HG03460 (cell line): ENCODE results near the gene UBE2J2.
A peak's percentile ranks its signal among the peaks of the same experiment; 100 is the strongest.

Experiments
- ATAC-seq: cut with Tn5 transposase; IDR thresholded peaks from one replicate; pipeline ENCODE4 v1.9.1; 2021; ENCODE audit not compliant: unreplicated experiment

UBE2J2 gene

DNA sequence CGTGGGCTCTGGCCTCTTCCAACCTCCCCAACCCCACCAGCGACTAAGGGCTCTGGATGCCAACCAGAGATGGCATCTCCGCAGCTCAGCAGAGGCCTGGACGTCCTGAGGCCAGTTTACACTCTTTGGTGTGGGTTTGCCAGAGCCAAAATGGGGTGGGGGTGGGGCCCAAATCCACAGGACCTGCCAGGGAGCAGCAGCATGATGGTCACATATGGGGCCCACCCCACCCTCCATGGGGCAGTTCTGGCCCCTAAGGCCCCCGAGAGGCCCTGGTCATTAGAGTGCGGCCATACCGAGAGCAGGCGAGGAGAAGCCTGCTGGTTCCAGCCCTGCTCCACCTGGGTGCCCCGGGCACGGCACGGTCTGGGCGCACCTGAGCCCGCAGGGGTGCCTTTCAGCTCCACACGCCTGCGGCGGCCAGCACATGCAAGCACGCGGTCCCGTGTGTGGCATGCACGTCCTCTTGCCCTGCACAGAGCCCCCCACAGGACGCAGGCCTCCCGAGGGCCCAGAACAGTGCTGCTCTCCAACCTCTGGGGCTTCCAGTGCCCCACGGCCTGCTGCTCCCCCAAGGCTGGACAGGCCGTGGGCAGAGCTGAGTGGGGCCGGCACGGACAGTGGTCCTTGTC, 31.9 kb downstream of the UBE2J2 start:
- no peak for ATAC-seq

DNA sequence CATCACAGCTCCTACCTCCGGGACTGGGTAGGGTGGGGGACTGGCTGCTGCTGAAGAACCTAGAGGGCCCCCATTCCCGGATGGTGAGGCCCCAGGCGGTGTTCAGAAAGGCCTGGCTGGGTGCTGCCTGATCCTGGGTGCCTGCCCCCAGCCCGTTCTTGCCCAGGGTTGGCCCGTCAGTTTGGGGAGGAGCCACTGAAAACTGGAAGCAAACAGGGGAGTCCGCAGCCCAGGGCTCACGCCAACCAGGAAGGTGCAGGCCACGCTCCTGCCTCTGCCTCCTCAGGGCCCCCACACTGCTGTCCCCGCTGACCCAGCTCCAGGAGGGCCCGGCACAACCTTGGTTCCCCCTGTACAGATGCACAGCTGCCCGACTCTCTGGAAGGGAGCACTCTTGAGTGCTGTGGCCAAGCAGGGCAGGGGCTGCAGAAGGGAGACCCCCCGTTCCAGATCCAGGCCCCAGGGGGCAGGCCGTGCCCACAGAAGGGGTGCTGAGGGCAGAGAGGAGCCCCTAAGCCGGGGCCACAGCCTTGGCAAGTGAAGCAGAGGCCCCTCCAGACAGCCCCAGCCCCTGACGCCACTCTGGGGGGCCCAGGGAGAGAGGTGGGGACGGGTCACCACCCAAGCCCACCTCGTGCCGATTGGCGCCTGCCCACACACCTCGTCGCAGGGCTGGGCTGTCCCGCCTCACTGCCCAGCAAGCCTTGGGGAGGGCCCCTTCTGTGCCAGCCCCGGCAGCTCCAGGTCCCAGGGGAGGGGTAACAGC, 32.6 kb downstream of the UBE2J2 start:
- no peak for ATAC-seq

DNA sequence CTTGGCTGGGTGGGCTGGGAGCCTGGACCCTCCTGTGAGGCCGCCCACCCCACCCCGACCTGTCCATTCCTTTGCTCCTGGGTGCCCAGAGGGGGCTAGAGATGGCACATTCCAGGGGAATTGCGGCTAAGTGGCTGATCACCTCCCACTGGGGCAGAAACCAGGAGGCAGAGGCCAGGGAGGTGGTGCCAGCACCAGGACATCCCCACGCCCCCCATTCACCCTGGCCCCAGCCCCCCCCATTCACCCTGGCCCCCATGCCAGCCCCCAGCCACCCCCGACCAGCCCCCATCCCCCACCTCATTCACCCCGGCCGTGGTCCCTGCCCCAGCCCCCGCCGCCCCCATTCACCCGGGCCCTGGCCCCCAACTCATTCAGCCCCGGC, 33.3 kb downstream of the UBE2J2 start:
- no peak for ATAC-seq

DNA sequence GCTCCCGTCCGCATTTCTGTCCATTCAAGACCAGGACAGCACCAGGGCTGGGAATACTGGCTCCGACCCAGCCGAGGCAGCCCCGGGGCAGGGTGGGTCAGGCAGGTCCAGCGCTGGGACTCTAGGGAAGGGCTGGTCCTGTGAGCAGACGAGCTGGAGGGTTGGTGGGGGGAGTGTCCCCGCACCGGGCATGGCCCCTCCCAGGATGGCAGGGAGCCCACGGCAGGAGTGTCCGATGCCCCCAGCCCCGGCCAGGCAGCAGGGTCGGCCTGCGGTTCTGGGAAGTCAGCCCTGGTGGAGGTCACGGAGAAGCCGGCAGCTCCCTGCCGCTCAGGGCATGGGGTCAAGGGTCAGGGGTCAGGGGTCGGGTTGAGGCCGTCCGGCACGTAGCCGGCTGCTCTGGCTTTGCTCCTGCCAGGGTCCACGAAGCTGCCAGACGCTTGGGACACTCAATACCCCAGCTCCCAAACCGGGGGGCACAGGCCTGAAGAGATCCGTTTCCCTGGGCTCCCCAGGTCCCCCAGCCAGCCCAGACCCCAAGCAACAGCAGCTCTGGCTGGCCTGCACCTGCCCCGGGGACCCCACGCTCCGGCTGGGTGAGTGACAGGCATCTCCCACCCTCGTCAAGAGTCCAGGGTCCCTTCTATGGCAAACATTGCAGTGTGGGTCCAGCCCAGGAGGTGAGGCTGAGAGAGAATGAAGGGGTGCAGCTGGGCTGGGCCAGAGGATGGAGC, 33.9 kb downstream of the UBE2J2 start:
- no peak for ATAC-seq

DNA sequence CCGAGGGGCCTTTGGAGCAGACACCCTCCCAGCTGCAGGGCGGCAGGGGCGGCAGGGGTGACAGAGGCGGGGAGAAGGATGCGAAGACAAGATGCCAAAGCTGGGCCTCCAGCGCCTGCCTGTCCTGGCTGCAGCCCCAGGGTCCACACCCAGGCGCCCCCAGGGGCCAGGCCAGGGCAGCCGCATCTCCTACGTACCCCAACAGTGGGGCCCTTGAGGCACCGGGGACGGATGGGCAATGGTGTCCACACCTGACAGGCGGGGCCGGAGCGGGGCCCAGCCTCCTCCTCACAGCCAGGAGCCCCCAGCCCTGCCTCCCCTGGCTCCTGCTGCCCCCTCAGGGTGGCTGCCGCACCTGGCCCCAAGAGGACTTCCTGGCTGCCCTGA, 34.4 kb downstream of the UBE2J2 start:
- no peak for ATAC-seq

DNA sequence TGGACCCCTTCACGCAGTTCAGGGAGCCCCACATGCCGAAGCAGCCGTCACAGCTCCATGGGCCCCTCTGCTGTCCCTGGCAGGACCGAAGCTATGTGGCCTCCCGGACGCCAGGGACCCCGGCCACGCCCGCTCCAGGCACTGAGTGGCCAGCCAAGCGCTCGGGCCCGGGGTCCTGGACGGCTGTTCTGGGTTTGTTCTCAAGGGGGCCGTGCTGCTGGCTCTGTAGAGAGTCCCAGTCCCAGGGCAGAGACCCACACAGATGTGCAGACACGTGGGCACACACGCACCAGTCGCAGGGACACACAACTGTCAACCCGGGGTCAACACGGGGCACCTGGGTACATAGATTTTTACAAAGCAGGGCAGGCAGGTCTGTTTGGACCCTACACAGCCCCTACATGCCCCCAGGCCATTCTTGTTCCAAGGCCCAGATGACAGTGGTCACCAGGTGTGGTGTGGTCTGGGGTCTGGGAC, 34.9 kb downstream of the UBE2J2 start:
- no peak for ATAC-seq

DNA sequence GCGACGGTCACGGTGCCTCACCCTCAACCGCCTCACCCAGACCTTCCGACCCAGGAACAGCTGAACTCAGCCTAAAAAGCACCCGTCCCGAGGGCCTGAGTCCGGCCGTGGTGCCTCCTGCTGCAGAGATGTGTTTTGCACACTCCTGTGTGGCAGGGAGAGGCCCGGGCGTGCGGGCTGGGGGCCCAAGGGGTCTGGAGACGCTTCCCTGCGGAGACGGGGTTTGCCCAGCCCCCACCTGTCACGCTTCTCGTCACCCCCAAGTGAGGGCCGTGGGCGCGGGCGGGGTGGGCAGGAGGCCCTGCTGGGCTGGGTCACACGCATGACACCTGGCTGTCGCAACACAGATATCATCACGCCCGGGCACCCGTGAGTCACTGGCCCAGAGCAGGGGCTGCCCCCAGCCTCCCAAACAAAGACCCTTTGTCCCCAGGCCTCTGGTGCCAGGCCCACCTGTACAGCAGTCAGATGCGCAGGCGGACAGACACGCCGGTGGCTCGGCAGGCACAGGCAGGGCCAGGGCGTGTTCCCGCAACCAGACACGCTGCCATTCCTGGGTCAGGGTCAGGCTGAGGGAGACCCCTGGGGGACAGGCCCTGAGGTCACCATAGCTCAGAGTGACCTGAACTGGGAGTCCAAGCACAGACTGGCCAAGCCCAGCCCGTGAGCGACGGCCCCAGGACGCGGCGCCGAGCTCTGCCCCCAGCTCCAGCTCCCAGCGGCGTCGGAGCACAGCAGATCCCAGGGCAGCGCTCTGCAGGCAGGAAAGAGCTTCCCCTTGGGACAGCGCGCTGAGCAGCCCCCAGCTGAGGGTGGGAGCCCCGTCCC, 35.6 kb downstream of the UBE2J2 start:
- ATAC-seq = no peak

DNA sequence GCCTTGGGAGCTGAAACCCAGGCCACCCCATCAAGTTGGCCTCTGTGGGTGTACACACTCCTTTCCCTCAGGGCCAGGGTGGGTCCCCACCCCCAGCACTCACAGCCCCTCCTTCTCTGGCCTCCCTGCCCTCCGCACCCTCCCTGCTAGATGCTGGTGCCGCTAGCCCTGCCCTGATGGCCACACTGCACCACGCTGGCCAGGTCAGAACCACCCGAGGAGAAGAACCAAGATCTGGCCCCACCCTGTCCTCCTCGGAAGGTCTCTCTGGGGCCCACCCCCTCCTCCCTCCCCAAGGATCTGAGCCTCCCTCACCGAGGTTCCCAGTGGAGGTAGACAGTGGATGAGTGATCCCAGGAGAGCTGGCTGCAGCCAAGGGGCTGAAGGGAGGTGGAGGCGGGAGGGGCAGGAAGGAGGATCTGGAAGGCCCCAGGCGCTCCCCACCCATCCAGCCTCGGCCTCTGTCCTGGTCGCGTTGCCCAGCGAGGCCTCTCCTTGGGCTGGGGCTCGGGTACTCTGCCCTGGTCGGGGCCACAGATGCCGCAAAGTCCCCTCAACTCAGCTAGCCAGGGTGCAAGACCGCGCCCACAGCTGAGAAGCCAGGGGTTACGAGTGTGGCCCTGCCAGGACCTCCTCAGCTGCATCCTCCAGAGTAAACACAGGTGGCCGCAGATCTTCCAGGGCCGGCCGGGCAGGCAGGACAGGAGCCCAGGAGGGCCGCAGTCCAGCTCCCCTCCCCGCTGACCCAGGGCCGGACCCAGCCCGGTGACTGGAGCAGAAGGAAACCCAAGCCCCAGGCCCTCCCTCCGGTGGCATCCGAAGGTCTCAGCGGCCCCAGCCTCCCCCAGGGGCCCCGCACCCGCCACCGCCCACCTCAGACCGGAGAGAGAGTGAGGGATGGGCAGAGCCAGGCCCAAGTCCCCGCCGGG, 36.4 kb downstream of the UBE2J2 start:
- ATAC-seq = no peak

DNA sequence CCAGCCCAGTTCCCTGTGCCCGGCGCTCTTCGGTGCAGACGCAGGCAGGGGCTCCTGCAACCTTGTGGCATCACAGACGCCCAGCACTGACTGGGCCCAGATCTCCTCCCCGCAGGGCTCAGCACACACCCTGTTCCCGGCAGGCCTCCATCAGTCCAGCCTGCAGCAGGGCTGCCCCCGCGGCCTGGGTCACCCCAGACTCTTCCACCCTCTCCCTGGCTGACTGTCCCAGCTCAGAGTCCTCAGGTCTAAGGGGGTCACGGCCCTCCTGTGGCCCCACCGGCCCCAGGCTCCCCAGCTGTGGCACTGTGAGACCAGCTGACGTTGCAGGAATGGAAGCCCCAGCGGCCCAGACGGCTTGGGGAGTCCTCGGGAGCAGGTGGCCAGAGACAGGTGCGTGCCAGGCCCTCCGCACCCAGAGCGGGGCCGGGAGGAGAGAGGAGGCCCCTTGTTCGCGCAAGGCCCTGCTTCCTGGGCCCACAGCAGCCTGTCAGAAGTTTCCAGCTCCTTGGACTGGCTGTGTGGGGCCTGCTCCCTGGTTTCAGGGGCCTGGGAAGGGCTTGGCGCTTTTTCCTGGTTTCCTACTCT, 37.4 kb downstream of the UBE2J2 start:
- no peak for ATAC-seq

DNA sequence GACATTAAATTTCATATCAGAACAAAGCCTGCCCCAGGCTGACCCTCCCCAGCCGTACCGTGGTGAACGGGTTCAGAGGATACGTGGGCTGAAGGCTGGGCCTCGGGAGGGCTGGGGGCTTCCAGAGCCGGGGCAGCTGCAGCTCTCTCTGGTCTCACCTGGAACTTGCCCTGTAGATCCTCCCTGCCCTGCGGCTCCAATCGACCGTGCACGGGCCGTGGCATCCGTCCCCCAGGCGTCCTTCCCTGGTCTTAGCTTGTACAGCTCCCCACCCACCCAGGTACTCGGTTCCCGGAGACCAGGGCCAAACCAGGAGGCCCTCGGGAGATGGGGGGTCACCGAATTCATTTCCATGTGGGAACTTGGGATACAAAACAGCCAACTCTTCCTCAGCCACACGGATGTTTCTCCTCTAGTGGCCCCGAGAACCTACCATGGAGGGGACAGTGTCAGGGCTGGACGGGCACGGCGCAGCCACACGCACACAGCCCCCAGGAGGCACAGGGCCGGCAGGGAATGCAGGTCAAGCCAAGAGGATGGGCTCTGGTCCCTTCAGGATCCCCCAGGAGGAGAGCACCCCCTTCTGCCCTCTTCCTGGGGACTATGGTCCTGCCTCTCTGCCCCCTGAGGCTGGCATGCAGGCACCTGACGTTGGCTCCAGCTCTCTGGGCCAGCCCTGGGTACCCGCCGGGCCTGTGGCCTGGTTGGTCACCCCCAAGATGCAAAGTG, 38.5 kb downstream of the UBE2J2 start:
- no peak for ATAC-seq

DNA sequence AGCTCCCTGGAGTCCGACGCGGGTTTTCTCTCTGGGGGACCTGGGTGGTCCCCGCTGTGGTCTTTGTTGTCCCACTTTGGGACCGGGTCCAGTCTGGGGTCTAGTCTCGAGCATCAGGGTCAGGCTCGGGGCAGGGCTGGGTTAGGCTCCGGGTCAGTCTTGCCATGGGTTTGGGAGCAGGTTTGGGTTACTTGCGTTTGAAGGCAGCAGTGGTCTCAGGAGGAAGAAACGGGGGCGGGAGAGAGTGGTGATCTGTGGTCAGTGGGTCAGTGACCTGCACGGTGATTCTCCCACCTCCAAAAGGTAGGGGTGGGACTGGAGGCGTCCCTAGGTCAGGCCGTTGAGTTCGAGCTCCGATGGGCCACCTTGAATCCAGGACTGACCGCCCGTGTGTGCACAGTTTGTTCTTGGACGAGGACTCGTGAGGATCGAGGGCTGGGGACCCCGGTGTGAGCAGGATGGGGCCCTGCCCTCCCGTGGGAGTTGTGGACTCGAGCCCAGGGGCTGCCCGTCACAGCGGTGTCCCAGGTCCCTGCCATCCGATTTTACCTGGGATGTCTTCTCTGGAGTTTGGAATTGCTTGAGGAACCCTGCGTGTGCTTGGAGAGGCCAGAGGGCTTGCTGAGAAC, 39.4 kb downstream of the UBE2J2 start:
- ATAC-seq = no peak

DNA sequence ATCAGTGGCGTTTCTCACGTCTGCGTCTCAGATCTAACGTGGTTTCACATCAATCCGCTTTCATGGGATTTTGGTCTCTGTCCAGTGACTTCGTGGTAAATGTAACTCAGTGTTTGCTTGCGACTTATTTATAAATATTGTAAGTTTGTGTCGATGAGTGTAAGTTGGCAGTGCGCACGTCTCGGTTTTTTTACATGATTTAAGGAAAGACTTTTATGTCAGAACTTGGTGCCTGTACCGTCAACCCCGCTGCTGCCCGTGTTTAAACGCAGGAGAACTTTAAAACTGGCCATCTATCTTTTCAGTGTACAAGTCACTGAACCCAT, 40.1 kb downstream of the UBE2J2 start:
- no peak for ATAC-seq

DNA sequence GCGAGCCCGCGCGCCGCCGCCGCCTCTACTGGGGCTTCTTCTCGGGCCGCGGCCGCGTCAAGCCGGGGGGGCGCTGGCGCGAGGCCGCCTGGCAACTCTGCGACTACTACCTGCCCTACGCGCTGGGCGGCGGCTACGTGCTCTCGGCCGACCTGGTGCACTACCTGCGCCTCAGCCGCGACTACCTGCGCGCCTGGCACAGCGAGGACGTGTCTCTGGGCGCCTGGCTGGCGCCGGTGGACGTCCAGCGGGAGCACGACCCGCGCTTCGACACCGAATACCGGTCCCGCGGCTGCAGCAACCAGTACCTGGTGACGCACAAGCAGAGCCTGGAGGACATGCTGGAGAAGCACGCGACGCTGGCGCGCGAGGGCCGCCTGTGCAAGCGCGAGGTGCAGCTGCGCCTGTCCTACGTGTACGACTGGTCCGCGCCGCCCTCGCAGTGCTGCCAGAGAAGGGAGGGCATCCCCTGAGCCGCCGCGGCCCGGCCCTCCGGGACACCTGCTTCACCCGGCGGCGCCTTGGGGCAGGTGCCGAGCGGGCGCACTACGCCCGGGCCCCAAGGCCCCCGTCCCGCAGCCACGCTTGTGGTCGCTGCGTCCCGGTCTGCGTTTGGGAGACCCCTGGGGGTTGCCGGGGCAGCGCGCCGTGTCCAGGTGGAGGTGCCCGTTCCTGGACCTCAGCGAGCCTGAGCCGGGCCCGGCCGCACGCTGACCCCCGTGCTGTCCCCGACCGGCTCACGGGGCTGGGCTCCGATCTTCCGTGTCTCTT, 40.7 kb downstream of the UBE2J2 start:
- ATAC-seq = no peak

DNA sequence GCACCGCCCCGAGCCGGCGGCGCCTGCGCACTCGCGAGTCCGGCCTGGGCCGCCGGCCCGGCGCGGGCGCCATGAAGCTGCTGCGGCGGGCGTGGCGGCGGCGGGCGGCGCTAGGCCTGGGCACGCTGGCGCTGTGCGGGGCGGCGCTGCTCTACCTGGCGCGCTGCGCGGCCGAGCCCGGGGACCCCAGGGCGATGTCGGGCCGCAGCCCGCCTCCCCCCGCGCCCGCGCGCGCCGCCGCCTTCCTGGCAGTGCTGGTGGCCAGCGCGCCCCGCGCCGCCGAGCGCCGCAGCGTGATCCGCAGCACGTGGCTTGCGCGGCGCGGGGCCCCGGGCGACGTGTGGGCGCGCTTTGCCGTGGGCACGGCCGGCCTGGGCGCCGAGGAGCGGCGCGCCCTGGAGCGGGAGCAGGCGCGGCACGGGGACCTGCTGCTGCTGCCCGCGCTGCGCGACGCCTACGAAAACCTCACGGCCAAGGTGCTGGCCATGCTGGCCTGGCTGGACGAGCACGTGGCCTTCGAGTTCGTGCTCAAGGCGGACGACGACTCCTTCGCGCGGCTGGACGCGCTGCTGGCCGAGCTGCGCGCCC, 41.4 kb downstream of the UBE2J2 start, which contains the start of gene B3GALT6:
Gene B3GALT6 (plus strand): TSS at position 30 of the 588 bp plus-strand sequence. CDS start 42 bp downstream, at position 72.
- ATAC-seq = no peak

DNA sequence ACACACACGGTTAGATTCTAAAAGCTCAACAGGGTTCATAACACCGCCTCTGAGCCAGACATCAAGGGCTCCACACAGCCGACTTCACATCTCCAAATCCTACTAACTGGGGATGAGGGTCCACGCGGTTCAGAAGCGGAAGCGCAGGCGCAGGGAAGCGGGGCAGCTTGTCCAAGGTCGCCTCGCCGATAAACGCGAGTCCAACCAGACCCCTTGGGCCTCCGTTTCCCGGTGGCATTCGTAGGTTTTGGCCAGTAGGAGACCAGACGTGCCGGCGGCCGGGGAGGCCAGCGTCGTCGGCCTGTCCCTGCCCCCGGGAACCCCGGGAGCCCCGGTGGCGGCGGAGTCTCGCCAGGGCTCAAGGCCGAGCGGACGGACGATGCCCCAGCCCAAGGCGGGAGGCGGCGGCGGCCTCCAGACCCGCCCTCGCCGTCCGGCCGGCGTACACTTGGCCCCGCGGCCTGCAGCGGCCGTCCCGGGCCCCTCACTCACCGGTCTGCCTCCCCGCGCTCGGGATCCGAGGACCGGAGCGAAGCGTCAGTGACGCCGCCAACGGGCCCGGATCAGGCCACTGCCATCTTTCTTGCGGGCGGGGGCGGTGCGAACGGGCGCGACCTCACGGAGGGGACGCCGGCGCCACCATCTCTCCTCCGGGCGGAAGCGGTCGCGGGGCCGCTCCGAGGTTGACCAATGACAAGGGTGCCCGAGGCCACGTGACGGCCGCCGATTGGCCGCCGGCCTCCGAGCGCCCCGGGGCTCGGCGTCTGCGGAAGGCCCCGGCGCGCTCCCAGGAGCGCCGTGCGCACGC, 42.0 kb downstream of the UBE2J2 start, which contains the start of gene SDF4:
Gene SDF4 (minus strand): TSS at position 602 of the 808 bp plus-strand sequence. CDS start 3,229 bp downstream, outside the sequence.
- ATAC-seq = peak; percentile 78

DNA sequence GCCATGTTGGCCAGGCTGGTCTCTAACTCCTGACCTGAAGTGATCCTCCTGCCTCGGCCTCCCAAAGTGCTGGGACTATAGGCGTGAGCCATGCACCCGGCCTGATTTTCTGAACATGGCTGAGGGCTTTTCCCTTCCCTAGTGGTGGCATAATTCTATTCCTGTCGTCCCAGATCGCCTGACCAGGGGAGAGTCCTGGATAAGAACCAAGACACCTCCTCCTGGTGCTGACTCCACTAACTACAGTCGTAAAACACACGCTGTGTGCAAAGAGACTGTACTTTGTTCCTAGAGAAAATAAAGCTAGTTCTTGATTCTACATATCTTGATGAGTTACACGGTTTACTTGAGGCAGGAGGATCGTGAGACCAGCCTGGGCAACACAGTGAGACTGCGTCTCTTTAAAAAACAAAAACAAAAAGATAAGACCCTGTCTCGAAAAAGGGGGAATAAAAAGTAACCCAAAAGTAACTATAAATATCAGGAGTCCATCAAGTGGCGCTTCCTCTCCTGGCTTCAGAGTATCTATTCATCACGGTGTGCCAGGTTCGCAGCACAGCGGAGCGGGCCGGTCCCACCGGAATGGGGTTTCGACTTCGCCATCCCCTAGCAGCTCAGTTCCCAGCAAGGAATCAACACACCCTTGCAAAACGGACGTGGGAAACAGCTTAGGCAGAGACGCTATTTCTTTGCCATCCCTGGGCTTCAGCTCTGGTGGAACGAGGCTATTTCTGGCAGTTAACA, 42.8 kb downstream of the UBE2J2 start:
- ATAC-seq = no peak
